Right atrium auricular region (tissue), 2 donors: ENCODE measurements around the gene ULK2. TPM values are rescaled to one million over a fixed set of nuclear protein-coding genes. Genes with fewer than 3 reads are reported as not detected.
"Not testable (repeated sequence)": the region's sequence is repeated elsewhere in the genome, so short reads cannot be mapped to it uniquely, and the experiment has no call there.

Experiments used
- DNase-seq: peaks from one replicate; pipeline ENCODE4 v3.0.0-alpha.2; 2019; ENCODE audit warnings: low spot score
- H3K27ac ChIP-seq, 2 donors: fragments of 200-600 bp; sonication (generic); 1 replicate in 1 of 2; 2 replicates in 1 of 2; pipeline ENCODE4 v1.5.1; 2016 to 2019
- H3K27me3 ChIP-seq, 2 donors: fragments of 200-600 bp; sonication (generic); one replicate each; pipeline versions ENCODE4 v1.5.1 to v1.6.0; 2017 to 2019
- H3K36me3 ChIP-seq: fragments of 200-600 bp; sonication (generic); one replicate; pipeline ENCODE4 v1.5.1; 2016
- H3K4me1 ChIP-seq, 2 donors: fragments of 200-600 bp; sonication (generic); one replicate each; pipeline versions ENCODE4 v1.5.1 to v1.6.0; 2017 to 2019
- H3K4me3 ChIP-seq, 2 donors: fragments of 200-600 bp; sonication (generic); 1 replicate in 1 of 2; 2 replicates in 1 of 2; pipeline ENCODE4 v1.5.1; 2017 to 2019; ENCODE audit warnings: mild to moderate bottlenecking in 1 of 2, moderate library complexity in 1 of 2
- H3K9me3 ChIP-seq, 2 donors: fragments of 200-600 bp; sonication (generic); one replicate each; pipeline ENCODE4 v1.5.1; 2019
- total RNA-seq, 2 donors: library from RNA; depleted of rRNA; stranded (reverse); fragments of >200 nt; gene quantifications; one replicate each; pipeline ENCODE4 v1.1.0, GENCODE V29; 2016
- TF ChIP-seq, protein P1 (sequence below), 2 donors: fragments of 200-600 bp; sonication (generic); IDR thresholded peaks; one replicate each; pipeline ENCODE4 v1.5.1; 2019; ENCODE audit warnings: antibody characterized with exemption in 2 of 2

ULK2 gene
- total RNA-seq, 2 donors from 2014 or later: 18.4 to 20.3 TPM

GRCh38 chr17:19904924-19905323, 37.2 kb upstream of the ULK2 start:
- no peak for DNase-seq
- Histone ChIP-seq H3K27me3 (no peaks in the 10 kb centered on the region), H3K36me3 (peaks cover 69% of the 10 kb centered on the region), H3K27ac (no peak overlapping the region), H3K9me3 (no peaks in the 10 kb centered on the region), H3K4me3 (no peak overlapping the region), H3K4me1 (no peaks in the 10 kb centered on the region)
- TF ChIP-seq, protein P1, sequence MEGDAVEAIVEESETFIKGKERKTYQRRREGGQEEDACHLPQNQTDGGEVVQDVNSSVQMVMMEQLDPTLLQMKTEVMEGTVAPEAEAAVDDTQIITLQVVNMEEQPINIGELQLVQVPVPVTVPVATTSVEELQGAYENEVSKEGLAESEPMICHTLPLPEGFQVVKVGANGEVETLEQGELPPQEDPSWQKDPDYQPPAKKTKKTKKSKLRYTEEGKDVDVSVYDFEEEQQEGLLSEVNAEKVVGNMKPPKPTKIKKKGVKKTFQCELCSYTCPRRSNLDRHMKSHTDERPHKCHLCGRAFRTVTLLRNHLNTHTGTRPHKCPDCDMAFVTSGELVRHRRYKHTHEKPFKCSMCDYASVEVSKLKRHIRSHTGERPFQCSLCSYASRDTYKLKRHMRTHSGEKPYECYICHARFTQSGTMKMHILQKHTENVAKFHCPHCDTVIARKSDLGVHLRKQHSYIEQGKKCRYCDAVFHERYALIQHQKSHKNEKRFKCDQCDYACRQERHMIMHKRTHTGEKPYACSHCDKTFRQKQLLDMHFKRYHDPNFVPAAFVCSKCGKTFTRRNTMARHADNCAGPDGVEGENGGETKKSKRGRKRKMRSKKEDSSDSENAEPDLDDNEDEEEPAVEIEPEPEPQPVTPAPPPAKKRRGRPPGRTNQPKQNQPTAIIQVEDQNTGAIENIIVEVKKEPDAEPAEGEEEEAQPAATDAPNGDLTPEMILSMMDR (IDR thresholded peaks at IDR 0.05): no peak

DNA sequence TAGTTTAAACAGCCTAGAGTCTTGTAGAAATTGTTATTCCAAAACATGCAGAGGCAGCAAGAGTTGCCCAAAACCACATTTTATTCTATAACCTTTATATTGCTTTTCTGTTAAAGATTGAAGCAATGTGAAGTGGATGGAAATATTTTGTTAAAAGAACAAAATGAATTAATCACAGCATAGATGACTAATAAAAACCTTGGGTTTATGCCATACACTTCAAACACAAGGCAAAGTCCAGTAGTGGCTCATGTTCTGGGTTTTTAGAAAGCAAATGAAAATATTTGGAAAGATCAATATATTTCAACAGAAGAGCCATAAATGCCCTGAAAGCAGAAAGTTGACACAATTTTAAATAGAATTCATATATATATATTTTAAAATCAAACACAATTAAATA, 36.7 kb upstream of the ULK2 start:
- Histone ChIP-seq H3K27ac (no peak overlapping the region), H3K27me3 (no peaks in the 10 kb centered on the region), H3K4me1 (no peaks in the 10 kb centered on the region), H3K9me3 (no peaks in the 10 kb centered on the region), H3K4me3 (no peak overlapping the region), H3K36me3 (peaks cover 63% of the 10 kb centered on the region)
- no peak for DNase-seq
- TF ChIP-seq, protein P1 (IDR thresholded peaks at IDR 0.05): no peak

- Histone ChIP-seq H3K36me3 (peaks cover 34% of the 10 kb centered on the region), H3K9me3 (no peaks in the 10 kb centered on the region), H3K4me1 (peaks cover 0 to 12% of the 10 kb centered on the region in 2 donors), H3K4me3 (no peak overlapping the region), H3K27ac (no peak overlapping the region), H3K27me3 (no peaks in the 10 kb centered on the region)
- DNase-seq: no peak
- TF ChIP-seq, protein P1 (IDR thresholded peaks at IDR 0.05): no peak
These were observed 33.1 kb upstream of the ULK2 start for GRCh38 chr17:19900809-19901208.

- H3K4me3 ChIP-seq: no peak overlapping the region
- H3K9me3 ChIP-seq: no peaks in the 10 kb centered on the region
- no peak overlapping the region for H3K27ac ChIP-seq
- peaks cover 12% of the 10 kb centered on the region for H3K36me3 ChIP-seq
- no peaks in the 10 kb centered on the region for H3K27me3 ChIP-seq
- TF ChIP-seq, protein P1 (IDR thresholded peaks at IDR 0.05): no peak
- DNase-seq: no peak
- H3K4me1 ChIP-seq: peaks cover 0 to 12% of the 10 kb centered on the region in 2 donors
These were observed 30.2 kb upstream of the ULK2 start for GRCh38 chr17:19897903-19898302.

- DNase-seq: no peak
- TF ChIP-seq, protein P1 (IDR thresholded peaks at IDR 0.05): no peak
- Histone ChIP-seq H3K4me3 (no peak overlapping the region), H3K9me3 (no peaks in the 10 kb centered on the region), H3K4me1 (peaks cover 0 to 12% of the 10 kb centered on the region in 2 donors), H3K27ac (no peak overlapping the region), H3K36me3 (peaks cover 12% of the 10 kb centered on the region), H3K27me3 (no peaks in the 10 kb centered on the region)
These were observed 29.5 kb upstream of the ULK2 start for GRCh38 chr17:19897090-19897837.

DNA sequence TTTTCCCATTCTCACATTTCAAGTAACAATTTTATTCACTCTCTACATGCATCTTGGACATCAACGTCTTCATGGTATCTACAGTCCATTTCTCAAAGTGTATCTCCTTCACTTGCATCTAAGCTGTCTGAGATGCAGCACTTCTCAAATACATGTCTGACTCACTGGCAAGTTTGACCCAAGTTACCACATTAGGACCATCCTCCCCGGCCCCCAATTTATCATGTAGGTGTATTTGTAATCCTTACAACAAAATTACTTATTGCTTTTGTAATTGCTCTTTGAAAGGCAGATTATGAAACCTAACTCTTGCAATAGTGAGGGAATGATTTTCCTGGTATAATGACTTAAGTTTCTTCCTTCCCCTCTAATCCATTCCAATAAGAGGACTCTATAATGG, 28.9 kb upstream of the ULK2 start:
- Histone ChIP-seq H3K36me3 (peaks cover 12% of the 10 kb centered on the region), H3K4me1 (peaks cover 0 to 12% of the 10 kb centered on the region in 2 donors), H3K9me3 (no peaks in the 10 kb centered on the region), H3K4me3 (no peak overlapping the region), H3K27ac (no peak overlapping the region), H3K27me3 (no peaks in the 10 kb centered on the region)
- TF ChIP-seq, protein P1 (IDR thresholded peaks at IDR 0.05): no peak
- DNase-seq: no peak

DNA sequence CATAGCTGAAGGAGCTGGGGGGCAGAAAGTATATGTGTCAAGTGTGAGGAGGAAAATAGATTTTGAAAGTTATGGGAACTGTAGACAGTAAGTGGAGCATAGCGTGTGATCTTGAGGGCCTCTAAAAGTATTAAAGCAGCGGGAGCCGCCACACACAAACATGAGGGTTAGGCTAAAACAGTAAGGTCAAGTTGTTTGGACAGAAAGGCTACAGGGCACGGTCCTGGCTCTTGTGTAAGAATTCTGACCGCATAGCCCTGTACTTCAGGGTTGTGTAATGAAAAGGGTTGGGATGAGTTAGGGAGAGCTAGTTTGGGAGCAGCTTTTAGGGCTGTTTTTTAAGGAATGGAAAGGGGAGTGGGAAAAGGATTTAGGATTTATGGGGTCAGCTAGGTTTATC, 22.8 kb upstream of the ULK2 start:
- H3K36me3 ChIP-seq, DNase-seq, H3K9me3 ChIP-seq, H3K4me3 ChIP-seq, H3K27me3 ChIP-seq, H3K27ac ChIP-seq, H3K4me1 ChIP-seq: not testable (repeated sequence)

GRCh38 chr17:19890001-19890400, 22.3 kb upstream of the ULK2 start:
- H3K4me1 ChIP-seq, H3K36me3 ChIP-seq: not testable (repeated sequence)

More at GRCh38 chr17:19890001-19890400, 22.3 kb upstream of the ULK2 start:
- not testable (repeated sequence) for H3K4me3 ChIP-seq, DNase-seq, H3K27ac ChIP-seq, H3K9me3 ChIP-seq, H3K27me3 ChIP-seq
